Smooth muscle cell (in vitro differentiated cells): ENCODE results near the gene SYPL1. TPM values are rescaled to one million over a fixed set of nuclear protein-coding genes. Genes with fewer than 3 reads are reported as not detected.

Experiments
- DNase-seq: peaks from one replicate; lab custom pipeline; 2025; ENCODE audit not compliant: unreplicated experiment; lab: John Stamatoyannopoulos, UW
- H2AFZ ChIP-seq: fragments of 200-600 bp; sonication (generic); 2 replicates; pipeline ENCODE4 v1.6.0; 2016; ENCODE audit warnings: antibody characterized with exemption, low read depth, mild to moderate bottlenecking
- H3F3A ChIP-seq: fragments of 200-600 bp; sonication (generic); 2 replicates; pipeline ENCODE4 v1.6.0; 2017; ENCODE audit warnings: antibody characterized with exemption, low read depth
- H3K27ac ChIP-seq: fragments of 200-600 bp; sonication (generic); 2 replicates; pipeline ENCODE4 v1.5.1; 2016; ENCODE audit warnings: low read depth, mild to moderate bottlenecking
- H3K27me3 ChIP-seq: fragments of 200-600 bp; sonication (generic); 2 replicates; pipeline ENCODE4 v1.6.1; 2016; ENCODE audit warnings: low read depth, mild to moderate bottlenecking
- H3K36me3 ChIP-seq: fragments of 200-600 bp; sonication (generic); 2 replicates; pipeline ENCODE4 v1.5.1; 2016; ENCODE audit warnings: low read depth
- H3K4me1 ChIP-seq: fragments of 200-600 bp; sonication (generic); 2 replicates; pipeline ENCODE4 v1.5.1; 2016; ENCODE audit warnings: low read depth
- H3K4me2 ChIP-seq: fragments of 200-600 bp; sonication (generic); 2 replicates; pipeline ENCODE4 v1.6.0; 2016; ENCODE audit warnings: mild to moderate bottlenecking
- H3K4me3 ChIP-seq: fragments of 200-600 bp; sonication (generic); 2 replicates; pipeline ENCODE4 v1.5.1; 2016; ENCODE audit warnings: mild to moderate bottlenecking
- H3K79me2 ChIP-seq: fragments of 200-600 bp; sonication (generic); 2 replicates; pipeline ENCODE4 v1.6.0; 2016; ENCODE audit warnings: low read depth, mild to moderate bottlenecking
- H3K9ac ChIP-seq: fragments of 200-600 bp; sonication (generic); 2 replicates; pipeline ENCODE4 v1.6.0; 2016; ENCODE audit warnings: low read depth
- H3K9me3 ChIP-seq: fragments of 200-600 bp; sonication (generic); replicated peaks from 2 replicates; pipeline ENCODE4 v1.5.1; 2016; ENCODE audit warnings: low read depth
- H4K20me1 ChIP-seq: fragments of 200-600 bp; sonication (generic); 2 replicates; pipeline ENCODE4 v1.6.0; 2016; ENCODE audit warnings: low read depth
- WGBS: methylation state at CpG from one replicate; pipeline ENCODE4 v1.1.7; 2016; ENCODE audit warnings: low lambda C conversion rate; 5-methylcytosine and 5-hydroxymethylcytosine counted together
- polyA plus RNA-seq: library from polyadenylated mRNA; unstranded; fragments of >200 nt; fragmentation: Nextera tagmentation; extraction: Ambion mirVana; gene quantifications from 2 replicates; pipeline ENCODE4 v1.2.1, GENCODE V29; 2016
- total RNA-seq: library from RNA; depleted of rRNA; stranded (reverse); fragments of >200 nt; gene quantifications from 2 replicates; pipeline ENCODE4 v1.2.3, GENCODE V29; 2014
- TF ChIP-seq, protein P1 (sequence below): fragments of 200-600 bp; sonication (generic); IDR thresholded peaks from 2 replicates; pipeline ENCODE4 v1.5.1; 2017; ENCODE audit warnings: borderline replicate concordance, mild to moderate bottlenecking, antibody characterized with exemption; ENCODE audit not compliant: insufficient read depth, poor library complexity, severe bottlenecking

Gene SYPL1
- total and polyA plus RNA-seq, 2 experiments from 2014 or later: 75.2 to 107 TPM

DNA sequence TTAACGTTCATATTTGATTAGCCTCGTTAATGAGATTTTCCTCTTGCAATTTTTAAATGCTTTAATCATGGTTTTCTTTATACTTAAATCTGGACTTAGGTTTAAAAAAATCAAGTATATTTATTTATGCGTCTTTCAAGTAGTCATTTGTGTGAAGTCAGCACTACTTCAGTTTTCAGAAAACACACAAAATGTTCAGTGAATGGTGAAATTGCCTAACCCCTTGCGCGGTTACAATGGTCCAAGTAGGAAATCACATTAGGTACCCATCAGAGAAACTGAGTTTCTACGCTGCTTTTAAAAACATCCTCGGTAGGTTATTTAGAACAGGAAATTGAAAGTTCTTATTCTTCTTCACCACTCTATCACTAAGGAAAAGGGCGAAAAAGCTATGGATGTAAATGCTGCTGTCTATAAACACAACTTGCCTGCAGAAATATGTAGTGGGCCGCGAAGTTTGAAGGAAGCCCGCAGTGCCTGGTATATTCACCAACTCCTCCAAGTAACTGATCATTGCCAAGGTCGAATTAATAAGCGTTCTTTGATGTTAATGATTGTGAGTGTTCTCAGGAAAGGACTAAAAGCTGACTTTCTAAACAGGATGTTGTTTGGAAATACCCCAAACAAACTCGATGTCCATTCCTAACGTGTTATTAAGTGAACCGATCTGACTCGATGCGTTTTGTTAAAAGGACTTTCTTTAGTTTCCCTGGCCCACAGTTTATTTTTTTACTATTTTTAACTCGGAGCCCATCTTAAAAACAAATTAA is 1.0 kb downstream of the SYPL1 start:
- Histone ChIP-seq H3K36me3 (no peaks in the 10 kb centered on the region), H3K27me3 (no peaks in the 10 kb centered on the region), H3K4me3 (peak overlapping the region; percentile 76), H3K79me2 (peaks cover 55% of the 10 kb centered on the region), H2AFZ (peak overlapping the region; percentile 91), H3K9me3 (no peaks in the 10 kb centered on the region), H3K9ac (peak overlapping the region; percentile 88), H3K27ac (peak overlapping the region; percentile 91), H3K4me2 (peak overlapping the region; percentile 93), H3K4me1 (peaks cover 30% of the 10 kb centered on the region), H3F3A (peaks cover 9% of the 10 kb centered on the region), H4K20me1 (peaks cover 52% of the 10 kb centered on the region)
- TF ChIP-seq, protein P1, sequence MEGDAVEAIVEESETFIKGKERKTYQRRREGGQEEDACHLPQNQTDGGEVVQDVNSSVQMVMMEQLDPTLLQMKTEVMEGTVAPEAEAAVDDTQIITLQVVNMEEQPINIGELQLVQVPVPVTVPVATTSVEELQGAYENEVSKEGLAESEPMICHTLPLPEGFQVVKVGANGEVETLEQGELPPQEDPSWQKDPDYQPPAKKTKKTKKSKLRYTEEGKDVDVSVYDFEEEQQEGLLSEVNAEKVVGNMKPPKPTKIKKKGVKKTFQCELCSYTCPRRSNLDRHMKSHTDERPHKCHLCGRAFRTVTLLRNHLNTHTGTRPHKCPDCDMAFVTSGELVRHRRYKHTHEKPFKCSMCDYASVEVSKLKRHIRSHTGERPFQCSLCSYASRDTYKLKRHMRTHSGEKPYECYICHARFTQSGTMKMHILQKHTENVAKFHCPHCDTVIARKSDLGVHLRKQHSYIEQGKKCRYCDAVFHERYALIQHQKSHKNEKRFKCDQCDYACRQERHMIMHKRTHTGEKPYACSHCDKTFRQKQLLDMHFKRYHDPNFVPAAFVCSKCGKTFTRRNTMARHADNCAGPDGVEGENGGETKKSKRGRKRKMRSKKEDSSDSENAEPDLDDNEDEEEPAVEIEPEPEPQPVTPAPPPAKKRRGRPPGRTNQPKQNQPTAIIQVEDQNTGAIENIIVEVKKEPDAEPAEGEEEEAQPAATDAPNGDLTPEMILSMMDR: no peak
- WGBS: 16% methylated on average over 19 of the region's 19 CpGs
- DNase-seq: no peak

DNA sequence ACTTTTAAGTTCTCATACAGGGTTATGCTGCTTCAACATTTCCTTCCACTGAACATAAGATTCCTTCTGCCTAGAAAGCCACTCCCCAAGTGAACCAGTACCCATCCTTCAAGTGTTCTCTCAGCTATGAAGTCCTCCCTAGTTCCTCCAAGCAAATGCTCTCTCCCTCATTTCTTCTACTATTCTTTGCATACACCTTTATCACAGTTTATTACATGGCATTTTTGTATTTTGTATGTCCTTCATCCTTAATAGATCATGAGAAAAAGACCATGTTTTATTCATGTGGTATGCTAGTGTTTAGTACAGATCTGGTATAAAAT is 1.9 kb downstream of the SYPL1 start:
- TF ChIP-seq, protein P1: no peak
- no peaks in the 10 kb centered on the region for H3K36me3 ChIP-seq
- H3K4me3 ChIP-seq: peak overlapping the region; percentile 76
- H4K20me1 ChIP-seq: peaks cover 61% of the 10 kb centered on the region
- DNase-seq: no peak
- no peak overlapping the region for H3K27ac ChIP-seq
- no peak overlapping the region for H3K9ac ChIP-seq
- H2AFZ ChIP-seq: no peak overlapping the region
- no peaks in the 10 kb centered on the region for H3K27me3 ChIP-seq
- H3K4me2 ChIP-seq: peak overlapping the region; percentile 93
- peaks cover 9% of the 10 kb centered on the region for H3F3A ChIP-seq
- H3K4me1 ChIP-seq: peaks cover 30% of the 10 kb centered on the region
- H3K9me3 ChIP-seq: no peaks in the 10 kb centered on the region
- H3K79me2 ChIP-seq: peaks cover 64% of the 10 kb centered on the region

DNA sequence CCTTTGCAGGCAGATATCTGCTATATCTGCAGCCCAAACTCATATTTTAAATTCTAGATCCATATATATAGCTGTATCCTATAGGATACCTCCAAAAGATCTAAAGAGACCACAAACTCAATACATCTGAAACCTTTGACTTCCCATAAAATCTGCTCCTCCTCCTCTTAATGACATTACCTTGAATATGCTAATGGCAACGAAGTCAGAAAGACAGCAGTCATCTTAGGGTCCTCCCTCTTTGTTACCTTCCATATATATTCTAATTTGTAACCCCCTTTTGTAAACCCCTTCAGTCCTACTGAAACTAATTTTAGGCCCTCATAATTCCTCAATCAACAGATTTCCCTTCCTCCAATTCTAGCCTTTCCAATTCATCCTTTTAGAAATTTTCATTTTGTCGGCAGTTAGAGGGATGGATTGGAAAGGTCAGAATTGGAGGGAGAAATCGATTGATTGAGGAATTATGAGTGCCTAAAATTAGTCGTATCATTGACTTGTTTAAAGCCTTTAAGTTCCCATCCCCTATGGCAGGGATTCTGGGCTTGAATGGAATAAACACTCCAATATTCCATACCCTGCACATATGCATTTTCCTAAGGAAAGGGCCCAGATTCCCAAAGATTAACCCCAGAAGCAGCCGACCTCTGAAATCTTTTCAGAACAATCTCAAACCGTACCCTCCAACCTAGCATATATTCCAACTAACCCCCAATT is 2.4 kb downstream of the SYPL1 start:
- Histone ChIP-seq H3K79me2 (peaks cover 69% of the 10 kb centered on the region), H3K27me3 (no peaks in the 10 kb centered on the region), H4K20me1 (peaks cover 66% of the 10 kb centered on the region), H3K4me3 (peak overlapping the region; percentile 76), H3K27ac (no peak overlapping the region), H3K4me2 (peak overlapping the region; percentile 93), H2AFZ (no peak overlapping the region), H3K4me1 (peaks cover 30% of the 10 kb centered on the region), H3K9ac (no peak overlapping the region), H3F3A (peaks cover 9% of the 10 kb centered on the region), H3K36me3 (no peaks in the 10 kb centered on the region), H3K9me3 (no peaks in the 10 kb centered on the region)
- TF ChIP-seq, protein P1: no peak
- WGBS: 86% methylated on average over 6 of the region's 6 CpGs
- no peak for DNase-seq
